Hepatocyte (in vitro differentiated cells): ENCODE measurements around the gene TOR1AIP1. TPM values are rescaled to one million over a fixed set of nuclear protein-coding genes. Genes with fewer than 3 reads are reported as not detected.

ENCODE experiments used
- DNase-seq: peaks from one replicate; pipeline ENCODE4 v3.0.0-alpha.2; 2016; ENCODE audit warnings: low spot score
- H2AFZ ChIP-seq: fragments of 200-600 bp; sonication (generic); 2 replicates; pipeline ENCODE4 v1.6.0; 2016; ENCODE audit warnings: antibody characterized with exemption, mild to moderate bottlenecking
- H3K27ac ChIP-seq: fragments of 200-600 bp; sonication (generic); 2 replicates; pipeline ENCODE4 v1.5.1; 2016; ENCODE audit warnings: mild to moderate bottlenecking
- H3K27me3 ChIP-seq: fragments of 200-600 bp; sonication (generic); 2 replicates; pipeline ENCODE4 v1.6.1; 2016
- H3K36me3 ChIP-seq: fragments of 200-600 bp; sonication (generic); replicated peaks from 2 replicates; pipeline ENCODE4 v1.5.1; 2016; ENCODE audit warnings: low read depth; ENCODE audit not compliant: insufficient read depth
- H3K4me1 ChIP-seq: fragments of 200-600 bp; sonication (generic); 2 replicates; pipeline ENCODE4 v1.5.1; 2016; ENCODE audit warnings: mild to moderate bottlenecking, moderate library complexity; ENCODE audit not compliant: insufficient read depth
- H3K4me2 ChIP-seq: fragments of 200-600 bp; sonication (generic); 2 replicates; pipeline ENCODE4 v1.6.0; 2016
- H3K4me3 ChIP-seq: fragments of 200-600 bp; sonication (generic); 2 replicates; pipeline ENCODE4 v1.5.1; 2016; ENCODE audit warnings: mild to moderate bottlenecking
- H3K79me2 ChIP-seq: fragments of 200-600 bp; sonication (generic); 2 replicates; pipeline ENCODE4 v1.6.0; 2017; ENCODE audit warnings: mild to moderate bottlenecking
- H3K9me2 ChIP-seq: fragments of 200-600 bp; sonication (generic); replicated peaks from 2 replicates; pipeline ENCODE4 v1.6.0; 2017; ENCODE audit warnings: mild to moderate bottlenecking; ENCODE audit not compliant: insufficient read depth
- H3K9me3 ChIP-seq: fragments of 200-600 bp; sonication (generic); 2 replicates; pipeline ENCODE4 v1.5.1; 2016; ENCODE audit warnings: low read depth, mild to moderate bottlenecking
- H4K20me1 ChIP-seq: fragments of 200-600 bp; sonication (generic); 2 replicates; pipeline ENCODE4 v1.6.0; 2016; ENCODE audit warnings: mild to moderate bottlenecking; ENCODE audit not compliant: insufficient read depth, poor library complexity, severe bottlenecking
- EZH2 ChIP-seq: fragments of 200-600 bp; sonication (generic); IDR thresholded peaks from 2 replicates; pipeline ENCODE4 v1.6.1; 2016; ENCODE audit warnings: antibody characterized with exemption, mild to moderate bottlenecking, borderline replicate concordance
- EZH2phosphoT487 ChIP-seq: fragments of 200-600 bp; sonication (generic); IDR thresholded peaks from one replicate; pipeline ENCODE4 v1.6.1; 2018; ENCODE audit warnings: antibody characterized with exemption, mild to moderate bottlenecking, low read depth, moderate library complexity; ENCODE audit not compliant: unreplicated experiment, severe bottlenecking
- WGBS: methylation state at CpG from one replicate; pipeline ENCODE4 v1.1.6; 2016; ENCODE audit warnings: low lambda C conversion rate; ENCODE audit errors: missing lambda C conversion rate; 5-methylcytosine and 5-hydroxymethylcytosine counted together
- polyA plus RNA-seq: library from polyadenylated mRNA; unstranded; fragments of >200 nt; fragmentation: Nextera tagmentation; extraction: Ambion mirVana; gene quantifications from 2 replicates; pipeline ENCODE4 v1.2.1, GENCODE V29; 2016
- total RNA-seq: library from RNA; depleted of rRNA; stranded (reverse); fragments of >200 nt; gene quantifications from 2 replicates; pipeline ENCODE4 v1.2.3, GENCODE V29; 2014
- TF ChIP-seq, protein P1 (sequence below): fragments of 200-600 bp; sonication (generic); IDR thresholded peaks from 2 replicates; pipeline ENCODE4 v1.5.1; 2016; ENCODE audit warnings: antibody characterized with exemption, mild to moderate bottlenecking; ENCODE audit not compliant: poor library complexity

TOR1AIP1 gene
- total and polyA plus RNA-seq, 2 experiments from 2014 or later: 18.8 to 36.1 TPM

DNA sequence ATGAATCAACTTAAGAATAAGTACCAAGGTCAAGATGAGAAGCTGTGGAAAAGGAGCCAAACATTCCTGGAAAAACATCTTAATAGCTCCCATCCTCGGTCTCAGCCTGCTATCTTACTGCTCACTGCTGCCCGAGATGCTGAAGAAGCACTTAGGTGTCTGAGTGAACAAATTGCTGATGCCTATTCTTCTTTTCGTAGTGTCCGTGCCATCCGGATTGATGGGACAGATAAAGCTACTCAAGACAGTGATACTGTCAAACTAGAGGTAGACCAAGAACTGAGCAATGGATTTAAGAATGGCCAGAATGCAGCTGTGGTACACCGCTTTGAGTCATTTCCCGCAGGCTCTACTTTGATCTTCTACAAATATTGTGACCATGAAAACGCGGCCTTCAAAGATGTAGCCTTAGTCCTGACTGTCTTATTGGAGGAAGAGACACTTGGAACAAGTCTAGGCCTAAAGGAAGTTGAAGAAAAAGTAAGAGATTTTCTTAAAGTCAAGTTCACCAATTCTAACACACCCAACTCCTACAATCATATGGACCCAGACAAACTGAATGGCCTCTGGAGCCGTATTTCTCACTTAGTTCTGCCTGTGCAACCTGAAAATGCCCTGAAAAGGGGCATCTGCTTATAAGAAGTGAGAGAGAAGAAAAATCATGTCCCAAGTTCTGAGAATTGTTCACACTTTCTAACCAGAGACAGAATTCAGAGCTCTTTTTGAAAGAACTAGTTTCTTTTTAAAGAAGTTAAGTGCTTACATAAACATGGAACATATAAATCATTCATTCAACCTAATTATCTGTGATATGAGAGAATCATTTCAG is 35.7 kb downstream of the TOR1AIP1 start:
- no peaks in the 10 kb centered on the region for H3K9me3 ChIP-seq
- no peak overlapping the region for H3K4me3 ChIP-seq
- H3K79me2 ChIP-seq: no peaks in the 10 kb centered on the region
- no peak overlapping the region for H2AFZ ChIP-seq
- no peaks in the 10 kb centered on the region for H4K20me1 ChIP-seq
- 86% methylated on average over 10 of the region's 10 CpGs for WGBS
- no peak overlapping the region for H3K4me2 ChIP-seq
- H3K27ac ChIP-seq: no peak overlapping the region
- no peaks in the 10 kb centered on the region for H3K4me1 ChIP-seq
- H3K27me3 ChIP-seq: no peaks in the 10 kb centered on the region
- H3K36me3 ChIP-seq: no peaks in the 10 kb centered on the region
- TF ChIP-seq, protein P1, sequence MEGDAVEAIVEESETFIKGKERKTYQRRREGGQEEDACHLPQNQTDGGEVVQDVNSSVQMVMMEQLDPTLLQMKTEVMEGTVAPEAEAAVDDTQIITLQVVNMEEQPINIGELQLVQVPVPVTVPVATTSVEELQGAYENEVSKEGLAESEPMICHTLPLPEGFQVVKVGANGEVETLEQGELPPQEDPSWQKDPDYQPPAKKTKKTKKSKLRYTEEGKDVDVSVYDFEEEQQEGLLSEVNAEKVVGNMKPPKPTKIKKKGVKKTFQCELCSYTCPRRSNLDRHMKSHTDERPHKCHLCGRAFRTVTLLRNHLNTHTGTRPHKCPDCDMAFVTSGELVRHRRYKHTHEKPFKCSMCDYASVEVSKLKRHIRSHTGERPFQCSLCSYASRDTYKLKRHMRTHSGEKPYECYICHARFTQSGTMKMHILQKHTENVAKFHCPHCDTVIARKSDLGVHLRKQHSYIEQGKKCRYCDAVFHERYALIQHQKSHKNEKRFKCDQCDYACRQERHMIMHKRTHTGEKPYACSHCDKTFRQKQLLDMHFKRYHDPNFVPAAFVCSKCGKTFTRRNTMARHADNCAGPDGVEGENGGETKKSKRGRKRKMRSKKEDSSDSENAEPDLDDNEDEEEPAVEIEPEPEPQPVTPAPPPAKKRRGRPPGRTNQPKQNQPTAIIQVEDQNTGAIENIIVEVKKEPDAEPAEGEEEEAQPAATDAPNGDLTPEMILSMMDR: no peak
- no peak for TF ChIP-seq EZH2
- no peak for TF ChIP-seq EZH2phosphoT487
- no peak for DNase-seq
- H3K9me2 ChIP-seq: no peaks in the 10 kb centered on the region

DNA sequence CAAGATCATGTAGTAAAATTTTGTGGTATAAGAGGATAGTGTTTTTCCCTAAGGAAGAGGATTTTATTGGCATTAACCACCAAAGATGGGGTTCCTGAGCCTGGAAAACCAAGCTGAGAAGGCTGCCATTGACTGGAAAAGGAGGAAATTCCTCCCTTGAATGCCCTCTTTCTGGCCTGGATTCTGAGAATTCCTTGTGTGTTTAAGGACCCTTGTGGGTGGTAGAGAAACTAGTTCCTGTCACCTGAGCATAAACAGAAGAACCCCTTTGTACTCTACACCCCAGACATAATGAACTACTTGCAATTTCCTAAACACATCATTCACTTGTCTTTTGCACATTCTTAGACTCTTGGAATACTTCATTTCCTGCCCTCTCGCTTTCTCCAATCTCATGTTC is 39.4 kb downstream of the TOR1AIP1 start:
- Histone ChIP-seq H3K4me1 (no peaks in the 10 kb centered on the region), H3K4me2 (no peak overlapping the region), H3K27me3 (no peaks in the 10 kb centered on the region), H3K9me2 (no peaks in the 10 kb centered on the region), H3K4me3 (no peak overlapping the region), H3K9me3 (no peaks in the 10 kb centered on the region), H3K79me2 (no peaks in the 10 kb centered on the region), H2AFZ (no peak overlapping the region), H3K36me3 (no peaks in the 10 kb centered on the region), H4K20me1 (no peaks in the 10 kb centered on the region), H3K27ac (no peak overlapping the region)
- DNase-seq: no peak
- WGBS: 84% methylated on average over 1 of the region's 1 CpG
- no peak for TF ChIP-seq EZH2phosphoT487
- TF ChIP-seq, protein P1: no peak
- TF ChIP-seq EZH2: no peak

DNA sequence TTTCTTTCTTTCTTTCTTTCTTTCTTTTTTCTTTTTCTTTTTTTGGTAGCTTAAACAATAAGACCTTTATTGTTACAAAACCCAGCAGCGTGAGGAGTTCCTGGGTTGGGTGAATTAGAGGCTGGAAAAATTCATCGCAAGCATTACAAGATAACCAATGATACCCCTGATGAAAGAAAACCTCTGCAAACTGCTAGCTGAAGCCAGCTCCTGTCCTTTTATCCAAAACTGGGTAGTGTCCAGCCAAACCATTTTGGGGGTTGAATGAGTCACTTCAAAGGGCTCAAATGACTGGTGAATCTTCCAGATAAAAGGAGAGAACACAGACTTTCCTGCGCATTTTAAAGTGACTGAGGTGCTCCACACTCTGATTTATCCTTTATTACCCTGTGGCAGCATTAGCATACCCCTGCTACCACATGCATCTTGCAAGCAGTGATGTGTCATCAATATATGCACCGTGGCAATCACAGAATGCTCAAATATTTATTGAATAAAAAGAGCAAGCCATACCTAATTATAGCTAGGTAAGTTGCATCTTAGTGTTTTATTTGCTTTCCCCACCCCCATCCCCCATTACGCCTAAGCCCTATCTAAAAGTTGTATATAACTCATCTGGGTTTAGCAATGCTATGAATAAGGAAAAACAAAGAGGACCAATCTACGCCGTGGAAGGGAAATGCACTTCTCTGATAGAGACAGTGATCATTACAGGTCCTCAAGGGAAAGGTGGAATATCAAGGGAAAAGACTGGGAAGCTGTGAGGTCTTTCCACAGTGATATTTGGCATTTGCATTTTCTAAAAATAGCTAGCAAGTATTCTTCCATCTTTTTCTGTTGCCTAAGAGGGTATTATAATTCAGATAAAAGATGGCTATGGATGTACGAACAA is 40.1 kb downstream of the TOR1AIP1 start:
- Histone ChIP-seq H3K4me3 (no peak overlapping the region), H3K9me3 (no peaks in the 10 kb centered on the region), H3K36me3 (no peaks in the 10 kb centered on the region), H3K9me2 (no peaks in the 10 kb centered on the region), H3K27me3 (no peaks in the 10 kb centered on the region), H3K79me2 (no peaks in the 10 kb centered on the region), H2AFZ (no peak overlapping the region), H3K4me1 (no peaks in the 10 kb centered on the region), H3K27ac (no peak overlapping the region), H4K20me1 (no peaks in the 10 kb centered on the region), H3K4me2 (no peak overlapping the region)
- TF ChIP-seq EZH2phosphoT487: no peak
- no peak for TF ChIP-seq EZH2
- TF ChIP-seq, protein P1: no peak
- DNase-seq: no peak
- 77% methylated on average over 8 of the region's 8 CpGs for WGBS
